NCI-H1092 (cell line): ENCODE data around the gene DGKH.
"Not testable (repeated sequence)": the region's sequence is repeated elsewhere in the genome, so short reads cannot be mapped to it uniquely, and the experiment has no call there.

ENCODE experiments used
- DNase-seq: peaks from one replicate; lab custom pipeline; 2025; lab: John Stamatoyannopoulos, UW

DGKH gene

DNA sequence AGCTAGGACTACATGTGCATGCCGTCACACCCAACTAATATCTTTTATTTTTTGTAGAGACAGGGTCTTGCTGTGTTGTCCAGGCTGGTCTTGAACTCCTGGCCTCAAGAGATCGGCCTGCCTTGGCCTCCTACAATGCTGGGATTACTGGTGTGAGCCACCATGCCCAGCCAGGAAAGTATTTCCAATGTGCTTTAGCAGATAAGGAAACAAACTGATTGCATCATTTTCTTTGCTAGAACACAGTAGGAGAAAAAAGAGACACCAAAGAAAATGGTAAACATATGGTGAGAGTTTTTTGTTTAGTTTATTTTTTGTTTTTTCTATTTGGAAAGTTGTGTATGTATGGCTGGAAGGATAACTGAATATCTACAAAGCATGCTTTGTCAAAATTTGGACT lies 176.6 kb downstream of the DGKH start:
- DNase-seq: no peak

DNA sequence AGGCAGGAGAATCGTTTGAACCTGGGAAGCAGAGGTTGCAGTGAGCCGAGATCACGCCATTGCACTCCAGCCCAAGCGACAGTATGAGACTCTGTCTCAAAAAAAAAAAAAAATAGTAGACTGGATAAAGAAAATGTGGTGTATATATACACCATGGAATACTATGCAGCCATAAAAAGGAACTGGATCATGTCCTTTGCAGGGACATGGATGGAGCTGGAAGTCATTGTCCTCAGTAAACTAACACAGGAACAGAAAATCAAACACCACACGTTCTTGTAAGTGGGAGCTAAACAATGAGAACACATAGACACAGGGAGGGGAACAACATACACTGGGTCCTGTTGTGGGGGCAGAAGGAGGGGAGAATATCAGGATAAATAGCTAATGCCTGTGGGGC lies 178.3 kb downstream of the DGKH start:
- not testable (repeated sequence) for DNase-seq

DNA sequence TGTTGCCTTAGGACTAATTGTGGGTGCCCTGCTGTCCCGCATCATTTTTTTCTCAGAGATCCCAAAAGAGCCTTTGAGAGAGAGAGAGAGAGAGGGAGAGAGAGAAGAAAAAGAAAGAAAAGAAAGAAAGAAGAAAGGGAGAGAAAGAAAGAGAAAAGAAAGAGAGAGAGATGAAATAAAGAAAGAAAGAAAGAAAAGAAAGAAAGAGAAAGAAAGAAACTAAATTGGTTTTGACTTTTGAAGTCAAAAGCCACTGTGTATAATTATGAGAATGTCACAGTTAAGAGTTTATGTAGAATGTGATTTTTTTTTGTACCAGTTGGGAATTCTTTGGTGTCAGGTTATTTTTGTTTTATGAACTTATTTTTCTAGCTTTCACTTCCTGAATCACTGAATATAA lies 180.1 kb downstream of the DGKH start:
- DNase-seq: no peak

DNA sequence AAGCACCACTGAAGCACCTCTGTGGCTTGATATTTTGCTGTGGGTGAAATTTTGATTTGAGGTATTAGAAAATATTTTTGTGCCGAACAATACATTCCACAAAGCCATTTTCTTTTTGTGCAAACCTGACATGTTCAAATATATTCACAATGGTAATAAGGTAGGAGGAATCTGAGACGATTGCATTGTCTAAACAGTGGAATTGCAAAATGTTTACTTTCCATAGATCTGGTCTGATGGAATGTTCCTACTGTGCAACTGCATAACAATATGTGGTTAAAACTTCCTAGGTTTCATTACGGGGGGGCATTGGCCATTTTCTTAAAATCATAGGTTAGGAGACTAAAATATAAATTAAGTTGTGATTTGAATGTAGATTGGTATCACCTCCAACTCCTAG lies 180.8 kb downstream of the DGKH start:
- DNase-seq: no peak

DNA sequence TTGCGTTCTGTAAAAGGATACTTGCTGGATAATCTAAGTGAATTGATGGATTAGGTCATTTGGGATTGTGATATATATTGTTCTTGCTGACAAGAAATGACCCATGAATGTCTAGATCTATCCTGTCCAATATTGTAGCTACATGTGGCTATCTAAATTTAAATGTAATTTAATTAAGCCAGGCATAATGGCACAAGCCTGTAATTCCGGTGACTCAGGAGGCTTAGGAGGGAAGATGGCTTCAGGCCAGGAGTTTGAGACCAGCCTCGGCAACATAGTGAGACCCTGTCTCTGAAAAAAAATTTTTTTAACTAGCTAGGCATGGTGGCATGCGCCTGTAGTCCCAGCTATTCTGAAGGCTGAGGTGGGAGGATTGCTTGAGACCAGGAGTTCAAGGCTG lies 184.2 kb downstream of the DGKH start:
- no peak for DNase-seq

DNA sequence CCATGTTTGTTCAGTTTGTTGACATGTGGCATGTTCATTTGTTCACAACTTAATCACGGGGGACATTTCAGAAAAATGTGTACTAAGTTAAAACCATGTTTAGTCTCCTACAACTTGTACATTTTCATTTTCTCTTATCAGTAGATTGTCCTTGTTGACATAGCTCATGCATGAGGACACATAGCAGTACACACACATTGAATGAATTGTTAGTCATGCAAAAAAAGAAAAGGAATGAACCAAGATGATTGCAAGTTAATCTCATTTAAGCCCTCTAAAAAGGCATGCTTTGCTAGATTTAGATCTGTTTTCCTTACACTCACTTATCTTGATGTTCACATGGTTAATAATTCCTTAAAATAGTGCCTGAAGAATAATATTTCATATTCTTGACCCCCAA lies 185.3 kb downstream of the DGKH start:
- DNase-seq: no peak

DNA sequence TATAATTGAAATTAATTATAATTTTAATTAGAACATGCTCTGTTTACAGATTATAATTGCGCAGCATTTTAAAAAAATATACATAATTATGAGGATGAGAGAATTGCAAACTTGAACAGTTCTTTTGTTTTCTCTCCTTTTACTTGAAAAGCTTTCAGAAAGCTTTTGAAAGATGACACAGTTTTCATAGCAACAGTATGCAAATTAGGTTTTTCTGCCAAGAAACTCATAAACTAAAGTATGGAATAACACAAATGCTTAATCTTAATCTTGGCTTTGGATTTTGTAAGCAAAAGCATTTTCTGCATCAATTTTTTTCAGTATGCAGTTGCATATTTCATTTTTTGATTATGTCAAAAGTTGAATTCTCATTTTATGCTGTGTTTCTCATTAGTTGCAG lies 190.7 kb downstream of the DGKH start:
- DNase-seq: no peak

DNA sequence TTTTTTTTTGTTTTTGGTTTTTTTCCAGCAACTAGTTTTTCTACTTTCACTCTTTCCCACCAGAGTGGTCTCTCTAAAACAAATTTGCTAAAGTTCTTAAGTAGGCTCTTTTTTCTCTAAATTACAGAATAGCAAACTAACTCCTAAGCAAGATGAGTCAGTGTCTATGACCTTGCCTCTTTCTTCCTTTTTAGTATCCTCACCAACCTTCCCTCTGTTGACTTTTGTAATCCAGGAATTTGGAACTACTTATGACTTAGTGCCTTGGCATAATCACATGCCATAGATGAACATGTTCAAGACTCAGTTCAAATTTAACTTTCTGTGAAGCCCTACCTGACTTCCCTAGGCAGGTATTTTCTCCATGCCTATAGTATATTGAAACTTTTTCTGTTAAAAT lies 191.2 kb downstream of the DGKH start:
- no peak for DNase-seq

DNA sequence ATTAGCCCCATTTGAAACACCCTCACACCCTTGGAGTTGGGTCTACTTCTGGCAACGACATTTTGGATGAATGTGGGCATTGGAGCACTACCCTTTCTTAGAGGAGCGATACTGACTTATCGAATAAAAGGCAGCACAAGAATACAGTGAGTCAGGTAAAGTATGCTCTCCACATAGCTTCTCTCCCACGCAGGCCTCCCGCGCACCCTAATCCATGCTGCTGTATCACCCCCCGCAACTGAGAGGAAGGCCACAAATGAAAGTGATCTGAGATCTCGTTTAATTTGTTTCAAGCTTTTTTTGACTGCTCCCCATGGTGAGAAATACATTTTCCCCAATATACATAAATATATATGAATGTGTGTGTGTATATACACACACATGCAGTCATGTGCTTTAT lies 198.1 kb downstream of the DGKH start:
- DNase-seq: no peak

DNA sequence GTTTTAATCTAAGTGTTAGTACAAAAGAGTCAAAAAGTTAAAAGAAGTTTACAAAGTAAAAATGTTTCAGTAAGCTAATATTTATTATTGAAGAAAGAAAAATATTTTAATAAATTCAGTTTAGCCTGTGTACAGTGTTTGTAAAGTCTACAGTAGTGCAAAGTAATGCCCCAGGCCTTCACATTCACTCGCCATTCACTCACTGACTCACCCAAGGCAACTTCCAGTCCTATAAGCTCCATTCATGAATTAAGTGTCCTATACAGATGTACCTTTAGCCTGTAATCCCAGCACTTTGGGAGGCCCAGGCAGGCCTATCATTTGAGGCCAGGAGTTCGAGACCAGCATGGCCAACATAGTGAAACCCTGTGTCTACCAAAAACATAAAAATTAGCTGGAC lies 199.4 kb downstream of the DGKH start:
- no peak for DNase-seq

DNA sequence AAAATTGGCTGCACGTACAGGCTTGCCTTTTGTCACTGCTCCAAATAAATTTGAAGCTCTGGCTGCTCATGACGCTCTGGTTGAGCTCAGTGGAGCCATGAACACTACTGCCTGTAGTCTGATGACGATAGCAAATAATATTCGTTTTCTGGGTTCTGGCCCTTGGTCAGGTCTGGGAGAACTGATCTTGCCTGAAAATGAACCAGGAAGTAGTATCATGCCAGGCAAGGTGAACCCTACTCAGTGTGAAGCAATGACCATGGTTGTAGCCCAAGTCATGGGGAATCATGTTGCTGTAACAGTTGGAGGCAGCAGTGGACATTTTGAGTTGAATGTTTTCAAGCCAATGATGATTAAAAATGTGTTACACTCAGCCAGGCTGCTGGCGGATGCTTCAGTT lies 207.4 kb downstream of the DGKH start:
- no peak for DNase-seq

DNA sequence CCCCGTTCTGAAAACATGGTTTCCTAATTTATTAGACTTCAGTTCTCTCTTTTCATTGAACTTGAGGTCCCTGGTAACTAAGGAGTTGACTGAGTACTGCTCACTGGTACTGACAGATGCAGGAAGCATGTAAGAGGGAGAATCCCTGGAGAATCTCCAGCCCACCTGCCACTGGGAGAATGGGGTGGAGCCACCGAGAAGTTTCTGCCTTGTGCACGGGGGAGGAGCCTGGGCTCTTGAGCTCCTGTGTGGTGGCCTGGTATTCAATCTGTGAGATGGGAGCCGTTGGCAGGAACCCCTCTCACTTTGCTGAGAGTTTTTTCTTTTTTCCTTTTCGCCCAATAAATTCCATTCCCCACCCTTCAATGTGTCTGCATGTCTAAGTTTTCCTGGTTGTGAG lies 210.3 kb downstream of the DGKH start:
- DNase-seq: no peak

DNA sequence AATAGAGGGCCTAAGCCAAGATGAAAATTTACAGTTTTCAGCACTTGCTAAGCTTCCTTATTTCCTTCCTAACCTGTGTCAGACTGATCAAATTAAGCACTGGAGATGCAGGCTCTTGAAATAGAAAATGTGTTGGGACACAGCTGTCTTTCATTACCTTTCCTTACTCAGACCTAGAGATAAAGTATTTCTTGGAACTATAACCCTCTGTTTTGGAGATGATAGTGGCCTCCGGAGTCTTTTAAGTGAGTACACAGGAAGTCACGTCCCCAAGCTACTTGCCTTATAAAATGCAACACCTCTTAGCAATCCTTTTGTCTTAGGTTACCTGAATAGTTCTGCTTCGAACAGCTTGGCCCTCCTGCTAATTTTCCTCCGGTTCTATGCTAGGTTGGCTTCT lies 211.1 kb downstream of the DGKH start:
- no peak for DNase-seq

DNA sequence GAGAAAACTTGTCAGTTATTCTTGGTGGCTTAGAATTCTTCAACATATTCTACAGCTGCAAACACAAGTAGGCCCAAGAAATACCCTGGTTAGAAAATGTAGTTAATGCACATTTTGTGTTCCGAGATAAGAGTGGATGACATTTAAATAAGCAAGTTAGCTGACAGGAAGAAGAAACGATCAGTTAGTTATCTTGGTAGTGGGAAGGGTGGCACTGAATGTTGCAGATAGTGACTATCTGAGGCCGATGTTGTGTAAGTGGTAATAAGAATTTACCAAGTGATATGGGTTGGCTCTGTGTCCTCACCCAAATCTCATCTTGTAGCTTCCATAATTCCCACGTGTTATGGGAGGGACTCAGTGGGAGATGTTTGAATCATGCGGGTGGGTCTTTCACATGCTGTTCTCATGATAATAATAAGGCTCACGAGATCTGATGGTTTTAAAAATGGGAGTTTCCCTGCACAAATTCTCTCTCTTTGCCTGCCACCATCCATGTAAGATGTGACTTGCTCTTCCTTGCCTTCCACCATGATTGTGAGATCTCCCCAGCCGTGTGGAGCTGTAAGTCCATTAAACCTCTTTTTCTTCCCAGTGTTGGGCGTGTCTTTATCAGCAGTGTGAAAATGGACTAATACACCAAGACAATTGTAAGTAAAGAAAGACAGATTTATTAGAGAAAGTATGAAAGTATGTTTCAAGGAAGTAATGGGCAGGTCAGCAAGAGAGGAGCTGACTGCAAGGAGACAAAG lies 212.6 kb downstream of the DGKH start:
- no peak for DNase-seq

DNA sequence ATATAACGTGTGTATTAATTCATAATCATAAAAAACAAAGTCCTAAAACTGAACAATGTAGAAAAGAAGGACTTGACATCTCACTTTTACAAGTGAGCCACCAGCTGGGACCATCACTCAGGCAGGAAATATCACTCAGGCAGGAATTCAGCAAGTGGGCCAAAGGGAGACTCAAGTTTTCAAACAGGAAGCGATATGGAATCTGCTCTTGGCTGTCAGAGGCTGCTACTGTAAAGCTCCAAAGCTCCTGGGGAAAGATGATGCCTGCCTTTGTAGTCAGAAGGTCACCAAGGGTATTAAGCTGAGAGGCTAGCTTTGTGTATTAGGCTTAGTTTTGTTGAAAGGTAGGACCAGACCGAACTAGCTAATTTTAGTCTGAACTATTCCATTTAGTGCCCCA lies 218.0 kb downstream of the DGKH start:
- no peak for DNase-seq

DNA sequence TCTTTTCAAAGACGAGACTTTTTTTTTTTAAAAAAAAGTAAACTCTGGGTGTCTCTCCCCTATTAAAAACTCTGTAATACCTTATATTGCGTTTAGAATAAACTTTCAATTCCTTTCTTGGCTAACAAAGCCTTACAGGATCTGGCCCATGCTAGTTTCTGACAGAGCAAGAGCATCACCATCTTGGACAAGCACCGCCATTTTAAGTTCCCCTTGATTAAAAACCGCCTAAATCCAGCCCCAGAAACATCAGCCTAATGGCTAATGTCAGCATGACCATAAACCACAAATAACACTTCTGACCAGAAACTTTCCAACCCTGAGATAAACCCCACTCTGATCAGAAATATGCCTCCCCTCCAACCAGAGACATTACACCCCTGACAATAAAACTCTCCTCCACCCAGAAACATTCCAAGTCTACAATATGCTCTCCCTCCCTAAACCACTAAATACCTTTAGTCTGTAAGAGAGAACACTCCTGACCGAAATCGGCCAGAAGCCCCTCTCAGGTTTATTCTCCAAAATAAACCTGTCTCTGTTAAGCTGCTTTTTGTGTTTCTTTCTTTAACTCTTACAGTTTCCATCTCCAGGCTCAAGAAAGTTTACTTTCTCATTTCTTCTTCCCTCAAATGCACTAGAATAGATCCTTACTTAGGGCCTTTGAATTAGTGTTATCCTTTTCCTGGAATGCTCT lies 221.9 kb downstream of the DGKH start:
- DNase-seq: no peak

DNA sequence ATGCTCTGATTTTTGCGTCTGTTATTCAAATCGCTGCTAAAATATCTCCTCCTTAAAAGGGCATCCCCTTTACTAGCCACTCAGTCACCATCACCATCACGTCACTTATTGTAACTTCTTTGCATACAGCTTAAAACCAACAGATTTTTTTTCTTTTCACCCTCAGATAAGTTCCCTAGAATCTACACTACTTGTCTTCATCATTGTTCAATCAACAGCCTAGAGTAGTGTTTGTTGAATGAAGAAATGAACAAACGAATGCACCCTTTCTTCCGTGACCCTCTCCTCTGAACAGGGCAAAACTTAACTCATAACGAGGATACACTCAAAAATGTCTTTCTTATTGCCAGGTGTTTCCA lies 222.4 kb downstream of the DGKH start:
- no peak for DNase-seq

DNA sequence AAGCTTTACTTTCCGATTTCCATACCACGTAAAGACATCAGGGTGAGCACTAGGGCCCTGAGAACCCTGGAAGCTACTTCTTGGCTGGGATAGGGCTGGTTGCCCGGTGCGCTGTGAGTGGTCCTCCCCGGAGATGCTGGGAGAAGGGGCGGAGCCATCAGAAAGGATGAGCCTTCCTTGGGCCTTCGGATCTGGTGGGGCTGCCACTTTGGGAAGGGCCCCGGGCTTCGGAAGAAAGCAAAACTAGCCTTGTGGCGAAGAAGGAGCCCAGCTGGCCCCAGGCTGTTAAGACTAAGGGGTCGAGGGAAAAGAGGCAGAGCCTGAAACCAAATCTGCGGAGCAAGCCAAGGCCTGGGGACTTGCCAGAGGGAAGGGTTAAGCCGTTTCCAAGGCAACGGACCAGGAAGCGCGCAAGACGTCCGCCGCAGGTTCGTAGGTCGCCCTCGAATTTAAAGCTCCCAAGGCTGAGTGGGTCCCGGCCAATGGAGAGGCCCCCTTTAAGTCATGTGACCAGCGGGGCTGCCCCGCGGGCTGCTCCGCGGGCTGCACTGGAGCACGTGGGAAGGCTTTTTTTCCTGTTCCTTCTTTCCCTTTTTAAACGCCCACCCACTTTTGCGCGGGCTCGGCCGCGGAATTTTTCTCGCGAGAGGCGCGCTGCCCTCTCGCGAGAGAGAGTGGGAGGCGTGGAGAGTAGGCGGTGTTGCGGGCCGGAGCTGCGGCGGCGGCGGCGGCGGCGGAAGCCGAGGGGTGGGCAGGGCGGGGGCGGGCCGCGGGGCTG lies 223.1 kb downstream of the DGKH start:
- peak; percentile 95 for DNase-seq

DNA sequence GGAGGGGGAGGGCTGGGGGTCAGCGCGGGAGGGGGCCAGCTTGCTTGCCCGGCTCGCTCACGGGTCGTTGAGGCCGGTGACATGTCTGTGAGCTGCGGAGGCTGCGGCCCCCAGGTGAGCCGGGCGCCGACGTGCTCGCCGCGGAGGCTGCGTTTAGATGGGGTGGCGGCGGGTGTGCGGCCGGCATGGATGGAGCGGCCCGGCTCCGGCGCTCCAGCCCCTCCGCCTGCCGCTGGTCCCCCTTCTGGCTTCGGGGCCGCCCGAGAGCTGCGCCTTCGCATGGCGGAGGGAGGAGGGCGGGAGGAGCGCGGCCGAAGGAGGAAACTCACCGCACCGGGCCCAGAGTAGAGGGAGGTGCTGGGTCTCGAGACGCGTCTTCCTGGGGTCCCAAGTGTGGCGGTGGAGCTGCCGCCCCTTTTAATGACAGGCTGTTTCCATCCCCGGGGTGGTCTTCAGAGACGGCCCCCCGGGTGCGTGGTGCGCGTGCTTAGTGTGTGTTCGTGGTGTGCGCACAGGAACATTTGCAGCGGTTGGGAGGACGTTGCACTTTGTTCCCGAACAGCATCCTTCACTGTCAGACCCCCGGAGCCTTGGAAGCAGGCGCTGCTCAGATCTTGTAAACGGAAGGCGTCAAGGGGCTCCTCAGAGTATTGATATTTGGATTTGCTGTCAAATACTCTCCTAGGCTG lies 223.8 kb downstream of the DGKH start, which contains the start of gene AKAP11:
TSS of gene AKAP11 (plus strand) at position 38 of the 689 bp plus-strand sequence. CDS start 14,197 bp downstream, outside the sequence.
- peak; percentile 44 for DNase-seq

DNA sequence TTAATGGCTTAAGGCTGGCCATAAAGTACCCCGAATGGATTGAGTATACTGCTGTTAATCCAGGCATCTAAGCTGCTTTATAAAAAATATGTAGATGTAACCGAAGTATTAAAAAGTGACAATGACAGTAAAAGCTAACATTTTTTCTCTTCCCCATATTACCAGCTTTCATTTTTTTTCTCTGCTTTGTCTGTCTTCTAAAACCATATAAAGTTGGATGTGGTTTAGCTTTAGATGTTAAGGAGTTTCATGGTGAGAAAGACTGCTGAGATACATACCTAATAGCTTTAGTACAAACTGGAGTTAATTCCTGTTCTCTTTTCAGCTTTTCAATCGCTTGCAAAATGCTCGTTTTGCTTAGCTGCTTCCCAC lies 224.3 kb downstream of the DGKH start:
- no peak for DNase-seq

DNA sequence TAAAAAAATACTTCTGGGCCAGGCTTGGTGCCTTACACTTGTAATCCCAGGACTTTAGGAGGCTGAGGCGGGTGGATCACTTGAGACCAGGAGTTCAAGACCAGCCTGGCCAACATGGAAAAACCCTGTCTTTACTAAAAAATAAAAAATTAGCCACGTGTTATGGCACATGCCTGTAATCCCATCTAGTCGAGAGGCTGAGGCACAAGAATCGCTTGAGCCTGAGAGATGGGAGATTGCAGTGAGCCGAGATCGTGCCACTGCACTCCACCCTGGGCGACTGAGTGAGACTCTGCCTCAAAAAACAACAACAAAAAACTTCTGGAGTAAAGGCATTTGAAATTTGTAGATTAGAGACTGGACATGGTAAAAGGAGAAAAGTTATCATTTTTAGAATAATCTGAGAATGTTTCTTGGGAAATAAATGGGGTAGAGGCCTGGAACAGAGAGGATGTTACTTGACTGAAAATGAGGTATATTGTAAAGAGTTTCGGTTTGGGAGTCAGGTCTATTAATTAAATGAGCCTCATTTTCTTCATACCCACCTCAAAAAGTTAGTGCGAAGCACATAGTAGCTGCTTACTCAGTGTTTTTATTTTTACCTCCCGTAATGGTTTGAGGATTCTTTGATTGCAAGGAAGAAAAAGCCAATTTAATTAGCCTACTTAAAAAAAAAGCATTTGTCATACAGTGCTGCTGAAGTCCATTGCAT lies 226.1 kb downstream of the DGKH start:
- DNase-seq: no peak

DNA sequence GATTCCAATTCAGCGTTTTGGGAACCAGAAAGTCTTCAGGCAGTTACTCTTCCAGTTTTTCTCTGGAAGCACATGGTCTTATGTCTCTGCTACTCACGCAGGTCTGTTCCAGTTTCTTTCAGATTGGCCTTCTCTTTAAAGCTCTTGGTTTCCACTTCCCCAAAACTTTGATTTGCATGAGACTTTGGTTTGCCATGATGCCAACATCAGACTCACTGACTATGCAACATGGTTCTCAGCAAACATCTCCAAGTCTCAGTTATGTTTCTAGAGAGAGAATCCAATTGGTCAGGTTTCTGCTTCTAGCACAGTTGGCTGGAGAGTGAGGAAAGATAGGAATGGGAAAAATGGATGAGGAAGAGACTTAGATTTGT lies 226.6 kb downstream of the DGKH start:
- DNase-seq: no peak
